HEK293 (cell line): ENCODE data around the gene KXD1.

Experiments
- FEZF1 ChIP-seq: fragments of 450-650 bp; formaldehyde crosslinking; IDR thresholded peaks from 2 replicates; pipeline ENCODE4 v1.5.1; 2016; ENCODE audit warnings: missing biosample characterization, missing genetic modification characterization
- GLIS2 ChIP-seq: fragments of 450-650 bp; formaldehyde crosslinking; IDR thresholded peaks from 2 replicates; pipeline ENCODE4 v1.5.1; 2016; ENCODE audit warnings: missing biosample characterization, missing genetic modification characterization
- KLF16 ChIP-seq: fragments of 450-650 bp; formaldehyde crosslinking; IDR thresholded peaks from 2 replicates; pipeline ENCODE4 v1.5.1; 2017; ENCODE audit warnings: missing biosample characterization, missing genetic modification characterization
- OSR2 ChIP-seq: fragments of 450-650 bp; formaldehyde crosslinking; IDR thresholded peaks from 2 replicates; pipeline ENCODE4 v1.5.1; 2016; ENCODE audit warnings: missing biosample characterization, missing genetic modification characterization
- PRDM1 ChIP-seq: fragments of 450-650 bp; formaldehyde crosslinking; IDR thresholded peaks from 2 replicates; pipeline ENCODE4; 2016; ENCODE audit warnings: missing biosample characterization, missing genetic modification characterization
- PRDM10 ChIP-seq: fragments of 450-650 bp; formaldehyde crosslinking; IDR thresholded peaks from 2 replicates; pipeline ENCODE4 v1.5.1; 2016; ENCODE audit warnings: missing biosample characterization, missing genetic modification characterization
- SP2 ChIP-seq: fragments of 450-650 bp; formaldehyde crosslinking; IDR thresholded peaks from 2 replicates; pipeline ENCODE4 v1.5.1; 2016; ENCODE audit warnings: missing biosample characterization, missing genetic modification characterization
- ZBTB26 ChIP-seq: fragments of 450-650 bp; formaldehyde crosslinking; optimal IDR thresholded peaks from 2 replicates; pipeline ENCODE3; 2016; ENCODE audit warnings: missing biosample characterization, mild to moderate bottlenecking, missing genetic modification characterization
- ZBTB48 ChIP-seq: fragments of 450-650 bp; formaldehyde crosslinking; IDR thresholded peaks from 2 replicates; pipeline ENCODE4 v1.5.1; 2016; ENCODE audit warnings: missing biosample characterization, missing genetic modification characterization
- ZNF10 ChIP-seq: fragments of 450-650 bp; formaldehyde crosslinking; IDR thresholded peaks from 2 replicates; pipeline ENCODE4 v1.5.1; 2017; ENCODE audit warnings: missing biosample characterization, missing genetic modification characterization
- ZNF146 ChIP-seq: fragments of 450-650 bp; formaldehyde crosslinking; IDR thresholded peaks from 2 replicates; pipeline ENCODE4 v1.5.1; 2016; ENCODE audit warnings: missing biosample characterization, missing genetic modification characterization
- ZNF184 ChIP-seq: fragments of 450-650 bp; IDR thresholded peaks from 2 replicates; pipeline ENCODE4 v1.5.1; 2018; ENCODE audit warnings: missing biosample characterization, mild to moderate bottlenecking, missing genetic modification characterization
- ZNF362 ChIP-seq: fragments of 450-650 bp; formaldehyde crosslinking; IDR thresholded peaks from 2 replicates; pipeline ENCODE4 v1.5.1; 2016; ENCODE audit warnings: missing biosample characterization, missing genetic modification characterization
- ZNF366 ChIP-seq: fragments of 450-650 bp; formaldehyde crosslinking; conservative IDR thresholded peaks from 2 replicates; pipeline ENCODE4 v1.5.1; 2016; ENCODE audit warnings: missing biosample characterization, missing genetic modification characterization
- ZNF398 ChIP-seq: fragments of 450-650 bp; formaldehyde crosslinking; IDR thresholded peaks from 2 replicates; pipeline ENCODE4 v1.5.1; 2017; ENCODE audit warnings: missing biosample characterization, missing genetic modification characterization
- ZNF473 ChIP-seq: fragments of 450-650 bp; formaldehyde crosslinking; IDR thresholded peaks from 2 replicates; pipeline ENCODE4 v1.5.1; 2017; ENCODE audit warnings: missing biosample characterization, missing genetic modification characterization
- ZNF510 ChIP-seq: fragments of 450-650 bp; formaldehyde crosslinking; IDR thresholded peaks from 2 replicates; pipeline ENCODE4 v1.5.1; 2018; ENCODE audit warnings: mild to moderate bottlenecking, missing genetic modification characterization, missing biosample characterization; ENCODE audit not compliant: insufficient replicate concordance
- ZNF518A ChIP-seq: fragments of 450-650 bp; formaldehyde crosslinking; conservative IDR thresholded peaks from 2 replicates; pipeline ENCODE4 v1.5.1; 2016; ENCODE audit warnings: low read depth, missing biosample characterization, missing genetic modification characterization
- ZNF529 ChIP-seq: fragments of 450-650 bp; formaldehyde crosslinking; IDR thresholded peaks from 2 replicates; pipeline ENCODE4 v1.5.1; 2017; ENCODE audit warnings: missing genetic modification characterization, missing biosample characterization; ENCODE audit not compliant: insufficient replicate concordance
- ZNF596 ChIP-seq: fragments of 450-650 bp; IDR thresholded peaks from 2 replicates; pipeline ENCODE4 v1.5.0; 2018; ENCODE audit warnings: missing biosample characterization, mild to moderate bottlenecking, missing genetic modification characterization, moderate library complexity
- ZNF629 ChIP-seq: fragments of 450-650 bp; formaldehyde crosslinking; IDR thresholded peaks from 2 replicates; pipeline ENCODE4 v1.5.1; 2017; ENCODE audit warnings: missing biosample characterization, missing genetic modification characterization
- ZNF704 ChIP-seq: fragments of 450-650 bp; formaldehyde crosslinking; IDR thresholded peaks from 2 replicates; pipeline ENCODE4 v1.5.1; 2016; ENCODE audit warnings: missing biosample characterization, missing genetic modification characterization
- ZNF76 ChIP-seq: fragments of 450-650 bp; formaldehyde crosslinking; IDR thresholded peaks from 2 replicates; pipeline ENCODE4; 2016; ENCODE audit warnings: low read depth, missing biosample characterization, missing genetic modification characterization, borderline replicate concordance
- ZSCAN30 ChIP-seq: fragments of 450-650 bp; IDR thresholded peaks from 2 replicates; pipeline ENCODE4 v1.5.1; 2018; ENCODE audit warnings: missing biosample characterization, mild to moderate bottlenecking, missing genetic modification characterization, moderate library complexity

KXD1 gene

GRCh38 chr19:18612772-18613588, 55.3 kb downstream of the KXD1 start, which contains the start of gene TMEM59L (continued):
- no peak for TF ChIP-seq ZNF362 (tag by site-specific recombination)
- no peak for TF ChIP-seq ZNF529 (tag by site-specific recombination)
- no peak for TF ChIP-seq ZNF518A (tag by site-specific recombination)
- no peak for TF ChIP-seq ZNF704 (tag by site-specific recombination)
- peak; percentile 84 for TF ChIP-seq ZNF76
- 0 out of 2 replicates have a peak, but pooled peaks have one; percentile 16 for TF ChIP-seq ZNF629 (tag by site-specific recombination)
- peak; percentile 37; the same call in 1 of the 2 replicates for TF ChIP-seq ZNF596
- peak; percentile 34 for TF ChIP-seq SP2 (tag by site-specific recombination)
- 0 out of 2 replicates have a peak, but pooled peaks have one; percentile 11 for TF ChIP-seq ZNF366 (tag by site-specific recombination)
- TF ChIP-seq KLF16 (tag by site-specific recombination) = 0 out of 2 replicates have a peak, but pooled peaks have one; percentile 22
- TF ChIP-seq FEZF1 (tag by site-specific recombination) = no peak
- no peak for TF ChIP-seq OSR2 (tag by site-specific recombination)
- TF ChIP-seq ZNF398 (tag by site-specific recombination) = peak; percentile 92
- peak; percentile 55 for TF ChIP-seq ZBTB26 (tag by site-specific recombination)
- TF ChIP-seq GLIS2 (tag by site-specific recombination) = peak; percentile 7; the same call in 1 of the 2 replicates
- TF ChIP-seq ZNF184 = peak; percentile 49; the same call in 1 of the 2 replicates
- 0 out of 2 replicates have a peak, but pooled peaks have one; percentile 2 for TF ChIP-seq ZNF146 (tag by site-specific recombination)
- no peak for TF ChIP-seq ZNF10 (tag by site-specific recombination)
- 0 out of 2 replicates have a peak, but pooled peaks have one; percentile 56 for TF ChIP-seq ZSCAN30 (tag by site-specific recombination)
- peak; percentile 1; the same call in 1 of the 2 replicates for TF ChIP-seq ZBTB48 (tag by site-specific recombination)
- peak; percentile 89 for TF ChIP-seq PRDM10
- TF ChIP-seq PRDM1 (tag by site-specific recombination) = 0 out of 2 replicates have a peak, but pooled peaks have one; percentile 8
- no peak for TF ChIP-seq ZNF510 (tag by site-specific recombination)
- no peak for TF ChIP-seq ZNF473
